Measurements from ENCODE around the gene LUC7L.
"Not testable (repeated sequence)": the region's sequence is repeated elsewhere in the genome, so short reads cannot be mapped to it uniquely, and the experiment has no call there.

The LUC7L gene

GRCh38 chr16:245105-245504, 15.9 kb upstream of the LUC7L start:
- H3K27me3 ChIP-seq (ENCODE audit: control insufficient read depth in 1 of 2, insufficient read depth in 2 of 2, low read length in 2 of 2), result no peaks in the 10 kb centered on the region
- no peak overlapping the region for H3K4me3 ChIP-seq (ENCODE audit: low read depth in 1 of 2, low read length in 2 of 2)
- H3K36me3 ChIP-seq (ENCODE audit: insufficient read depth, low read length), result peaks cover 2% of the 10 kb centered on the region
- H3K9ac ChIP-seq (ENCODE audit: low read length), result no peak overlapping the region
- H3K27ac ChIP-seq (ENCODE audit: low read depth, low read length), result no peak overlapping the region
- no peaks in the 10 kb centered on the region for H3K9me3 ChIP-seq (ENCODE audit: low read length)
- H3K4me1 ChIP-seq (ENCODE audit: insufficient read depth, low read length), result peaks cover 5% of the 10 kb centered on the region

GRCh38 chr16:243348-243747, 14.1 kb upstream of the LUC7L start:
- no peak overlapping the region for H3K9ac ChIP-seq (ENCODE audit: low read length)
- no peak overlapping the region for H3K4me3 ChIP-seq (ENCODE audit: low read depth in 1 of 2, low read length in 2 of 2)
- no peaks in the 10 kb centered on the region for H3K27me3 ChIP-seq (ENCODE audit: control insufficient read depth in 1 of 2, insufficient read depth in 2 of 2, low read length in 2 of 2)
- no peaks in the 10 kb centered on the region for H3K9me3 ChIP-seq (ENCODE audit: low read length)
- no peak overlapping the region for H3K27ac ChIP-seq (ENCODE audit: low read depth, low read length)
- H3K36me3 ChIP-seq (ENCODE audit: insufficient read depth, low read length), result no peaks in the 10 kb centered on the region
- H3K4me1 ChIP-seq (ENCODE audit: insufficient read depth, low read length), result peaks cover 12% of the 10 kb centered on the region

GRCh38 chr16:242281-242680, 13.0 kb upstream of the LUC7L start:
- peaks cover 12% of the 10 kb centered on the region for H3K4me1 ChIP-seq (ENCODE audit: insufficient read depth, low read length)
- H3K27me3 ChIP-seq (ENCODE audit: control insufficient read depth in 1 of 2, insufficient read depth in 2 of 2, low read length in 2 of 2), result no peaks in the 10 kb centered on the region
- no peak overlapping the region for H3K27ac ChIP-seq (ENCODE audit: low read depth, low read length)
- no peaks in the 10 kb centered on the region for H3K36me3 ChIP-seq (ENCODE audit: insufficient read depth, low read length)
- H3K9ac ChIP-seq (ENCODE audit: low read length), result no peak overlapping the region
- no peaks in the 10 kb centered on the region for H3K9me3 ChIP-seq (ENCODE audit: low read length)
- H3K4me3 ChIP-seq (ENCODE audit: low read depth in 1 of 2, low read length in 2 of 2), result no peak overlapping the region

DNA sequence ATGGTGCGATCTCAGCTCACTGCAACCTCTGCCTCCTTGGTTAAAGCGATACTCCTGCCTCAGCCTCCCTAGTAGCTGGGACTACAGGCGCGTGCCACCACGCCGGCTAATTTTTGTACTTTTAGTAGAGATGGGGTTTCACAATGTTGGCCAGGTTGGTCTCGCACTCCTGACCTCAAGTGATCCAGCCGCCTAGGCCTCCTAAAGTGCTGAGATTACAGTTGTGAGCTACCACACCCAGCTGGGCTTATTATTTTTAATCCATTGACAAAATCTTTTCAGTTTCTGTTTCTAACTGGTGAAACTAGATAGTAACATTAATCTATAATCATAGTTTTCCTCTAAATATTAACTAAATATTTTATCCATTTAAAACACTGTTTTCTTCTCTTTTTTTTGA, 11.3 kb upstream of the LUC7L start:
- Histone ChIP-seq H3K4me3 (ENCODE audit: low read depth in 1 of 2, low read length in 2 of 2) (no peak overlapping the region), H3K36me3 (ENCODE audit: insufficient read depth, low read length) (no peaks in the 10 kb centered on the region), H3K9ac (ENCODE audit: low read length) (no peak overlapping the region), H3K27me3 (ENCODE audit: control insufficient read depth in 1 of 2, insufficient read depth in 2 of 2, low read length in 2 of 2) (no peaks in the 10 kb centered on the region), H3K9me3 (ENCODE audit: low read length) (no peaks in the 10 kb centered on the region), H3K4me1 (ENCODE audit: insufficient read depth, low read length) (peaks cover 14% of the 10 kb centered on the region), H3K27ac (ENCODE audit: low read depth, low read length) (no peak overlapping the region)

DNA sequence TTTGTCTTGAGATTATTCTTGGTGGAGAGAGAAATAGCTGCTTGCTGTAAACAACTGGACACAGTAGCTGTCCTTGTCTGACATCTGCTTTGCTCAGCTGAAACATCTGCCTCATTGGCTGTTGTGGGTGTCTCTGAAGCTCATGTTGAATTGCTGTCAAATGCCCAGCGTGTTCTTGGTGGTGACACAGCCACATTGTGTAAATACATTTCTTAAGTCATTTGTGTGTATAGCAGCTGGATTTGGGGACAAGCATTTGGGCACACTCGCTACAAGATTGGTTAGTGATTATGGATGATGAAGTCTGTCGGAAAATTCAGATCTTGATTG, 10.7 kb upstream of the LUC7L start:
- H3K4me1 ChIP-seq (ENCODE audit: insufficient read depth, low read length), result peaks cover 17% of the 10 kb centered on the region
- H3K27me3 ChIP-seq (ENCODE audit: control insufficient read depth in 1 of 2, insufficient read depth in 2 of 2, low read length in 2 of 2), result no peaks in the 10 kb centered on the region
- no peaks in the 10 kb centered on the region for H3K36me3 ChIP-seq (ENCODE audit: insufficient read depth, low read length)
- H3K9ac ChIP-seq (ENCODE audit: low read length), result no peak overlapping the region
- no peak overlapping the region for H3K27ac ChIP-seq (ENCODE audit: low read depth, low read length)
- no peak overlapping the region for H3K4me3 ChIP-seq (ENCODE audit: low read depth in 1 of 2, low read length in 2 of 2)
- no peaks in the 10 kb centered on the region for H3K9me3 ChIP-seq (ENCODE audit: low read length)

DNA sequence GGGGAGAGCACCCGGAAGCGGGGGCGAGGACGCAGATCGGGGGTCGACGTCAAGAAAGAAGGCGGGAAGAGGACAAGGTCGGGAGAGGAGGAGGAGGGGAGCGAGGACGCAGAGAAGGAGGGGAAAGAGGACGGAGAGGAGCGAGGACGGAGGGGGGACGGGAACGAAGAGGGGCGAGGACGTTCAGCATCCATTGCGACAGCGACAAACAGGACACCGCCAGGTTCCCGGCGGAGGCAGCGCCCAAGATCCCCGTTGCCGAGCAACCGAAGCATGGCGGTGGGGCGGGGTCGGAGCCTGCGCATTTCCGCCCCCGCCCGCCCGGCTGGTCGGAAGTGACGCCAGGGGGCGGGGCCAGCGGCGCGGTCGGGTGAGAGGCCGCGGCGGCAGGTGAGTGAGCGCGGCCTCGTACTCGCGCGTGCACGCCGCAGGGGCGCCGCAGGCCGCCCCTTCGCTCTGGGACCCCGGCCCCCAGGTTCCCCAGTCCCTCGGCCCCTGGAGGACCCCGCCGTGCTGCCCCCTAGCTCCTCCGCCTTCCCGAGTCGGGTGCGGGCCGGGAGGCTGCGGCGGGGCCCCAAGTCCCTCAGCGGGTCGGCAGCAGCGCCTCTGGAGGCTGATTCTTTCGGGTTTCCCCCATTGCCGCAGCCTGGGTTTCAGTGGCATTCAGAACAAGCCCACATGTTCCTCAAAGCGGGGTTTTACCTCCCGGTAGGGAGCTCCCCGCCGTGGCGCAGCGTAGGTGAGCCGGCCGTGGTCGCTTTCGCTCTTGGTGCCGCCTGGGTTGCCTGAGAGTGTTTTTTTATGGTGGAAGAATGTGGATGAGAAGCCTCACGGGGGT, 5.4 kb upstream of the LUC7L start, which contains the start of gene FAM234A:
Gene FAM234A, plus strand, starts transcription at position 354 of the 838 bp plus-strand sequence. CDS start 19,593 bp downstream, outside the sequence.
- H3K27ac ChIP-seq (ENCODE audit: low read depth, low read length), result peak within 1 kb of the TSS; percentile 97
- H3K4me1 ChIP-seq (ENCODE audit: insufficient read depth, low read length), result peaks cover 8% of the 10 kb centered on the region
- H3K9ac ChIP-seq (ENCODE audit: low read length), result peak within 1 kb of the TSS; percentile 100
- peak within 1 kb of the TSS; percentile 84 to 97 for H3K4me3 ChIP-seq (ENCODE audit: low read depth in 1 of 2, low read length in 2 of 2)
- no peaks in the 10 kb centered on the region for H3K9me3 ChIP-seq (ENCODE audit: low read length)
- H3K36me3 ChIP-seq (ENCODE audit: insufficient read depth, low read length), result no peaks in the 10 kb centered on the region
- no peaks in the 10 kb centered on the region for H3K27me3 ChIP-seq (ENCODE audit: control insufficient read depth in 1 of 2, insufficient read depth in 2 of 2, low read length in 2 of 2)

DNA sequence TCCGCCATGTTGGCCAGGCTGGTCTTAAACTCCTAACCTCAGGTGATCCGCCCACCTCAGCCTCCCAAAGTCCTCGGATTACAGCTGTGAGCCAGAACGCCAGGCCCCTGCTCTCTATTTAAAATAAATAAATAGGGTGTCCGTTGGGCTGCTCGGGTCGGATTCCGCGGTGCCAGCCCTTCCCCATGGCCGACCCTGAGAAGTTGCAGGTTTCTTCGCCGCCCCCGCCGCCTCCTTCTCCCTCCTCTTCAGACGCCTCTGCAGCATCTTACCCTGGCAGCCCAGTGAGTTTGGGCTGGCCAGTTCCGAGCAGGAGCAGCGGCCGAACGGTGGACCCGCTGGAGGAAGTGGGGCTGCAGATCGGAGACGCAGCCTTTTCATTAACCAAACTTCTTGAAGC, 1.7 kb upstream of the LUC7L start:
- H3K9ac ChIP-seq (ENCODE audit: low read length), result no peak overlapping the region
- H3K27ac ChIP-seq (ENCODE audit: low read depth, low read length), result no peak overlapping the region
- no peaks in the 10 kb centered on the region for H3K27me3 ChIP-seq (ENCODE audit: control insufficient read depth in 1 of 2, insufficient read depth in 2 of 2, low read length in 2 of 2)
- H3K4me1 ChIP-seq (ENCODE audit: insufficient read depth, low read length), result peaks cover 22% of the 10 kb centered on the region
- no peak overlapping the region for H3K4me3 ChIP-seq (ENCODE audit: low read depth in 1 of 2, low read length in 2 of 2)
- H3K36me3 ChIP-seq (ENCODE audit: insufficient read depth, low read length), result peaks cover 20% of the 10 kb centered on the region
- no peaks in the 10 kb centered on the region for H3K9me3 ChIP-seq (ENCODE audit: low read length)

DNA sequence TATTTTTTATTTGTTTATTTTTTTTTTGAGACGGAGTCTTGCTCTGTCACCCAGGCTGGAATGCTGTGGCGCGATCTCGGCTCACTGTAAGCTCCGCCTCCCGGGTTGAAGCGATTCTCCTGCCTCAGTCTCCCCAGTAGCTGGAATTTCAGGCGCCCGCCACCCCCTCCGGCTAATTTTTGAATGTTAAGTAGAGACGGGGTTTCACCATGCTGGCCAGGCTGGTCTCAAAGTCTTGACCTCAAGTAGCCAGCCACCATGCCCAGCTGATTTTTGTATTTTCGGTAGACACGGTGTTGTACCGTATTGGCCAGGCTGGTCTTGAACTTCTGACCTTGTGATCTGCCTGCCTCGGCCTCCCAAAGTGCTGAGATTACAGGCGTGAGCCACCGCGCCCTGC, 1.1 kb upstream of the LUC7L start:
- H3K4me1 ChIP-seq (ENCODE audit: insufficient read depth, low read length), result peaks cover 17% of the 10 kb centered on the region
- peaks cover 25% of the 10 kb centered on the region for H3K36me3 ChIP-seq (ENCODE audit: insufficient read depth, low read length)
- H3K27me3 ChIP-seq (ENCODE audit: control insufficient read depth in 1 of 2, insufficient read depth in 2 of 2, low read length in 2 of 2); H3K9ac ChIP-seq (ENCODE audit: low read length); H3K4me3 ChIP-seq (ENCODE audit: low read depth in 1 of 2, low read length in 2 of 2); H3K27ac ChIP-seq (ENCODE audit: low read depth, low read length); H3K9me3 ChIP-seq (ENCODE audit: low read length): not testable (repeated sequence)

DNA sequence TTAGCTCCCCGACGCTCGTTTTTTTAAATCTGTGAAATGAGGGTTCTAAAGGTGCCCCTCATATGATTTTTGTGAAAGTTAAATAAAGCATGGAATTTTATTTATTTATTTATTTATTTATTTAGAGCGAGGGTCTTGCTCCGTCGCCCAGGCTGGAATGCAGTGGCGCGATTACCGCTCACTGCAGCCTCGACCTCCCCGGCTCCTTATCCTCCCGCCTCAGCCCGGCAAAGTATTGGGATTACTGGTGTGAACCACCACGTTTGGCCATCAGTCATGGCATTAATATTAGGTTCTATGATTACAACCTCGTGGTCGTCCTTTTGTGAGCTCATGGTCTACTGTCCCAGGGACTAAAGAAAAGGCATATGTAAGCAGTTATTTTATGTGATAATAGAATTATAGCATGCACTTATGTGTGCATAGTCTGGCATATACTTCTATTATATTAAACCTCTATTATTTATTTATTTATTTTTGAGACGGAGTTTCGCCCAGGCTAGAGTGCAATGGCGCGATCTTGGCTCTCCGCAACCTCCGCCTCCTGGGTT, 557 bp upstream of the LUC7L start:
- H3K9me3 ChIP-seq (ENCODE audit: low read length), result no peaks in the 10 kb centered on the region
- peaks cover 17% of the 10 kb centered on the region for H3K4me1 ChIP-seq (ENCODE audit: insufficient read depth, low read length)

GRCh38 chr16:228151-228851, 948 bp downstream of the LUC7L start:
- Histone ChIP-seq H3K4me1 (ENCODE audit: insufficient read depth, low read length) (peaks cover 17% of the 10 kb centered on the region), H3K4me3 (ENCODE audit: low read depth in 1 of 2, low read length in 2 of 2) (peak overlapping the region; percentile 86 to 91), H3K27me3 (ENCODE audit: control insufficient read depth in 1 of 2, insufficient read depth in 2 of 2, low read length in 2 of 2) (no peaks in the 10 kb centered on the region), H3K36me3 (ENCODE audit: insufficient read depth, low read length) (peaks cover 36% of the 10 kb centered on the region), H3K9ac (ENCODE audit: low read length) (peak overlapping the region; percentile 88), H3K9me3 (ENCODE audit: low read length) (no peaks in the 10 kb centered on the region), H3K27ac (ENCODE audit: low read depth, low read length) (peak overlapping the region; percentile 91)

More for the DNA sequence above, 557 bp upstream of the LUC7L start:
- H3K4me3 ChIP-seq (ENCODE audit: low read depth in 1 of 2, low read length in 2 of 2), result peak overlapping the region; percentile 86 to 91
- peak overlapping the region; percentile 91 for H3K27ac ChIP-seq (ENCODE audit: low read depth, low read length)
- peaks cover 29% of the 10 kb centered on the region for H3K36me3 ChIP-seq (ENCODE audit: insufficient read depth, low read length)
- no peak overlapping the region for H3K9ac ChIP-seq (ENCODE audit: low read length)
- H3K27me3 ChIP-seq (ENCODE audit: control insufficient read depth in 1 of 2, insufficient read depth in 2 of 2, low read length in 2 of 2), result no peaks in the 10 kb centered on the region

DNA sequence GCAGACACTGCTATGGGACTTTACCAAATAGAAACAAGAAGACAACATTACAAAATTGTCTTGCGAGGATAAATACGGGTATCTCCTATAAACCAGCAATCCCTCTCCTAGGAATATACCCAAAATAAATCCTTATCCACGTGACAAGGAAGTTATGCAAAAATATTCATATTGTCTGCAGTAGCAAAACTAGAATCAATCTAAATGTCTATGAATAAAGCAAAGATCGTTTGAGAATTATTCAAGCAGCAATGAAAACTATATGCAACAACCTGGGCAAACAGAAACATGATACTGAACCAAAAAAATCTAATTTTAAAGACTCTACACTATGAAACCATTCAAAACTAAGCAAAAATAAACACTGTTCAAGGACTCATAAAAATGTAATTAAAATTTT, 9.2 kb downstream of the LUC7L start:
- Histone ChIP-seq H3K9ac (ENCODE audit: low read length) (no peak overlapping the region), H3K27ac (ENCODE audit: low read depth, low read length) (no peak overlapping the region), H3K4me1 (ENCODE audit: insufficient read depth, low read length) (no peaks in the 10 kb centered on the region), H3K36me3 (ENCODE audit: insufficient read depth, low read length) (peaks cover 45% of the 10 kb centered on the region), H3K4me3 (ENCODE audit: low read depth in 1 of 2, low read length in 2 of 2) (no peak overlapping the region), H3K9me3 (ENCODE audit: low read length) (no peaks in the 10 kb centered on the region), H3K27me3 (ENCODE audit: control insufficient read depth in 1 of 2, insufficient read depth in 2 of 2, low read length in 2 of 2) (no peaks in the 10 kb centered on the region)
